SH-SY5Y (cell line): ENCODE results near the gene ZBTB32.

Experiments
- GATA2 ChIP-seq: IDR thresholded peaks from 2 replicates; pipeline ENCODE4 v1.6.1; 2011; ENCODE audit warnings: mild to moderate bottlenecking, low read depth, low read length
- GATA3 ChIP-seq: IDR thresholded peaks from 2 replicates; pipeline ENCODE4 v1.6.1; 2011; ENCODE audit warnings: low read depth, mild to moderate bottlenecking, low read length, moderate library complexity

GRCh38 chr19:35733180-35734125 is 29.1 kb downstream of the ZBTB32 start:
- TF ChIP-seq GATA2: no peak
- TF ChIP-seq GATA3: no peak
